A549 (cell line): Measurements from ENCODE around the gene AQP6.

Experiments
- CTCF ChIP-seq: fragments of >200 bp; sonication (Bioruptor Twin); formaldehyde crosslinking; IDR thresholded peaks from 3 replicates; pipeline ENCODE4 v1.5.1; 2016
- ELK1 ChIP-seq: fragments of 150-350 bp; IDR thresholded peaks from 2 replicates; pipeline ENCODE4 v1.6.1; 2014; ENCODE audit warnings: low read depth, mild to moderate bottlenecking, low read length
- MAZ ChIP-seq: fragments of 150-350 bp; IDR thresholded peaks from 2 replicates; pipeline ENCODE4 v1.6.1; 2014; ENCODE audit warnings: antibody characterized with exemption, low read depth, low read length, borderline replicate concordance

GRCh38 chr12:50025187-50026059 is 52.7 kb downstream of the AQP6 start, which contains the start of gene RACGAP1:
- TF ChIP-seq MAZ (no peak), CTCF (no peak), ELK1 (no peak)
